ENCODE results near the gene PSMD13.

Gene PSMD13

GRCh38 chr11:281486-282161, 44.8 kb downstream of the PSMD13 start:
- peaks cover 54% of the 10 kb centered on the region for H3K27me3 ChIP-seq (replicated peaks)
- H3K27ac ChIP-seq: no peak overlapping the region
- no peak for TF ChIP-seq CTCF (IDR thresholded peaks at IDR 0.05; ENCODE audit: low read depth, low read length, missing control alignments)
- no peaks in the 10 kb centered on the region for H3K36me3 ChIP-seq (replicated peaks)
- in situ Hi-C loops (cut with HindIII; ENCODE audit: low pct_ligation_motif_present, low sequenced_read_pairs): no loop called here
- H3K4me3 ChIP-seq (ENCODE audit: low read depth, low read length): no peak overlapping the region
- no peak for DNase-seq

- H3K27me3 ChIP-seq (replicated peaks): peaks cover 52% of the 10 kb centered on the region
- TF ChIP-seq CTCF (IDR thresholded peaks at IDR 0.05; ENCODE audit: low read depth, low read length, missing control alignments): no peak
- no peak overlapping the region for H3K4me3 ChIP-seq (ENCODE audit: low read depth, low read length)
- no peaks in the 10 kb centered on the region for H3K36me3 ChIP-seq (replicated peaks)
- in situ Hi-C loops (cut with HindIII; ENCODE audit: low pct_ligation_motif_present, low sequenced_read_pairs): no loop called here
- H3K27ac ChIP-seq: no peak overlapping the region
- DNase-seq: no peak
Observed at GRCh38 chr11:282171-282570, 45.4 kb downstream of the PSMD13 start.

- no peak for TF ChIP-seq CTCF (IDR thresholded peaks at IDR 0.05; ENCODE audit: low read depth, low read length, missing control alignments)
- DNase-seq: no peak
- H3K4me3 ChIP-seq (ENCODE audit: low read depth, low read length): no peak overlapping the region
- H3K27ac ChIP-seq: no peak overlapping the region
- peaks cover 51% of the 10 kb centered on the region for H3K27me3 ChIP-seq (replicated peaks)
- in situ Hi-C loops (cut with HindIII; ENCODE audit: low pct_ligation_motif_present, low sequenced_read_pairs): no loop called here
- H3K36me3 ChIP-seq (replicated peaks): no peaks in the 10 kb centered on the region
Observed at GRCh38 chr11:282630-283360, 46.0 kb downstream of the PSMD13 start.

GRCh38 chr11:283405-284104, 46.8 kb downstream of the PSMD13 start:
- in situ Hi-C loops (cut with HindIII; ENCODE audit: low pct_ligation_motif_present, low sequenced_read_pairs): no loop called here
- peaks cover 47% of the 10 kb centered on the region for H3K27me3 ChIP-seq (replicated peaks)
- no peak for DNase-seq
- H3K4me3 ChIP-seq (ENCODE audit: low read depth, low read length): no peak overlapping the region
- TF ChIP-seq CTCF (IDR thresholded peaks at IDR 0.05; ENCODE audit: low read depth, low read length, missing control alignments): no peak
- H3K27ac ChIP-seq: no peak overlapping the region
- no peaks in the 10 kb centered on the region for H3K36me3 ChIP-seq (replicated peaks)

GRCh38 chr11:284105-285020, 47.6 kb downstream of the PSMD13 start:
- DNase-seq: no peak
- TF ChIP-seq CTCF (IDR thresholded peaks at IDR 0.05; ENCODE audit: low read depth, low read length, missing control alignments): no peak
- Histone ChIP-seq H3K36me3 (replicated peaks) (no peaks in the 10 kb centered on the region), H3K27ac (no peak overlapping the region), H3K4me3 (ENCODE audit: low read depth, low read length) (no peak overlapping the region), H3K27me3 (replicated peaks) (peaks cover 39% of the 10 kb centered on the region)
- in situ Hi-C loops (cut with HindIII; ENCODE audit: low pct_ligation_motif_present, low sequenced_read_pairs): no loop called here

All from brain microvascular endothelial cell (primary cell).